ENCODE measurements around the gene LTO1. TPM values are rescaled to one million over a fixed set of nuclear protein-coding genes. Genes with fewer than 3 reads are reported as not detected.

LTO1 gene
- total RNA-seq, 1 experiment from 2014 or later, result 25.3 TPM

GRCh38 chr11:69718147-69718546, 43.0 kb upstream of the LTO1 start:
- no peak overlapping the region for H2BK12ac ChIP-seq (ENCODE audit: insufficient read length, low read depth, low read length)
- H2AK5ac ChIP-seq (ENCODE audit: insufficient read length, low read length), result no peak overlapping the region
- H4K8ac ChIP-seq (replicated peaks; ENCODE audit: insufficient read length, low read depth, low read length), result no peak overlapping the region
- no peak overlapping the region for H4K5ac ChIP-seq (ENCODE audit: insufficient read length, low read depth, low read length)
- H3K4me1 ChIP-seq (ENCODE audit: insufficient read depth, low read length), result no peaks in the 10 kb centered on the region
- Mint-ChIP-seq H3K9me3 (no peaks in the 10 kb centered on the region; a peak in 1 of 5 replicates), H3K36me3 (ENCODE audit: insufficient read depth in 1 of 3, low read depth in 3 of 3) (no peaks in the 10 kb centered on the region), H3K27ac (no peak overlapping the region), H3K4me3 (no peak overlapping the region), H3K4me1 (peaks cover 8 to 15% of the 10 kb centered on the region in 2 experiments), H3K27me3 (ENCODE audit: low read depth) (peaks cover 56% of the 10 kb centered on the region)
- H2AFZ ChIP-seq (ENCODE audit: low read length), result no peak overlapping the region
- H3K14ac ChIP-seq (ENCODE audit: insufficient read depth, low read length), result no peak overlapping the region
- H2BK5ac ChIP-seq (ENCODE audit: insufficient read length, low read length), result no peak overlapping the region
- no peak overlapping the region for H3K4me2 ChIP-seq (ENCODE audit: insufficient read depth, insufficient read length, low read length)
- H4K91ac ChIP-seq (ENCODE audit: insufficient read length, low read depth, low read length), result no peak overlapping the region
- H3K56ac ChIP-seq (ENCODE audit: insufficient read length, low read depth, low read length), result no peak overlapping the region
- no peak overlapping the region for H3K18ac ChIP-seq (ENCODE audit: insufficient read length, low read depth, low read length)
- H3K9ac ChIP-seq (ENCODE audit: extremely low read depth, insufficient read length, low read length), result no peak overlapping the region
- DNase-seq, result peak; percentile 89
- no peak overlapping the region for H3K27ac ChIP-seq (ENCODE audit: insufficient read length, low read depth, low read length)
- H3K9me3 ChIP-seq (ENCODE audit: control insufficient read depth, low read depth, low read length), result no peaks in the 10 kb centered on the region
- WGBS (ENCODE audit: extremely low coverage, insufficient read length, low lambda C conversion rate), result no CpG with 5 or more reads among the region's 13 CpGs
- no peak overlapping the region for H3T11ph ChIP-seq (ENCODE audit: low read length)
- no peaks in the 10 kb centered on the region for H3K79me2 ChIP-seq (ENCODE audit: insufficient read depth, low read length)
- H3K79me1 ChIP-seq (ENCODE audit: insufficient read depth, low read depth, low read length, poor library complexity, severe bottlenecking), result no peaks in the 10 kb centered on the region
- no peak overlapping the region for H2BK120ac ChIP-seq (ENCODE audit: low read depth, low read length, poor library complexity, severe bottlenecking)
- TF ChIP-seq CTCF (conservative IDR thresholded peaks at IDR 0.05), result peak; percentile 92
- H3K4ac ChIP-seq (ENCODE audit: low read depth, low read length), result no peak overlapping the region
- H3K23me2 ChIP-seq (ENCODE audit: insufficient read length, low read depth, low read length, poor library complexity, severe bottlenecking), result no peaks in the 10 kb centered on the region
- no peak overlapping the region for H3K23ac ChIP-seq (ENCODE audit: insufficient read length, low read depth, low read length)
- no peak overlapping the region for H2BK15ac ChIP-seq (ENCODE audit: low read depth, low read length)
- no peak overlapping the region for H2BK20ac ChIP-seq (ENCODE audit: low read depth, low read length, poor library complexity, severe bottlenecking)
- no peaks in the 10 kb centered on the region for H4K20me1 ChIP-seq (ENCODE audit: control insufficient read depth, insufficient read depth, insufficient read length)
- no peaks in the 10 kb centered on the region; the same call in 1 of the 2 replicates for H3K27me3 ChIP-seq (ENCODE audit: insufficient read depth, low read length)
